Stimulated activated CD8-positive, alpha-beta memory T cell treated with anti-CD3 and anti-CD28 coated beads, Interleukin-2, amount 100 ng/mL, for 48 hours (primary cell): ENCODE data around the gene FGFBP3.

Experiments
- DNase-seq, 2 donors: peaks; one replicate each; pipeline ENCODE4 v3.0.0-alpha.2; 2020; ENCODE audit warnings: low read depth in 2 of 2

Gene FGFBP3

GRCh38 chr10:91909117-91909677, at the start of gene FGFBP3:
FGFBP3 (minus strand) TSS chr10:91909486; CDS start chr10:91908969, 517 bp downstream.
- no peak for DNase-seq

- no peak for DNase-seq
Observed at GRCh38 chr10:91957091-91957490, 47.8 kb upstream of the FGFBP3 start.

- no peak for DNase-seq
Observed at GRCh38 chr10:91955114-91955513, 45.8 kb upstream of the FGFBP3 start.

- DNase-seq: no peak
Observed at GRCh38 chr10:91953600-91954160, 44.4 kb upstream of the FGFBP3 start.

- no peak for DNase-seq
Observed at GRCh38 chr10:91944880-91945630, 35.8 kb upstream of the FGFBP3 start.

GRCh38 chr10:91941426-91941825, 32.1 kb upstream of the FGFBP3 start:
- DNase-seq: no peak

- no peak for DNase-seq
Observed at GRCh38 chr10:91939653-91940052, 30.4 kb upstream of the FGFBP3 start.

- no peak for DNase-seq
Observed at GRCh38 chr10:91935886-91936285, 26.6 kb upstream of the FGFBP3 start.

- DNase-seq: no peak
Observed at GRCh38 chr10:91932737-91933136, 23.5 kb upstream of the FGFBP3 start.

GRCh38 chr10:91931526-91932190, 22.4 kb upstream of the FGFBP3 start:
- no peak for DNase-seq

- no peak for DNase-seq
Observed at GRCh38 chr10:91930939-91931338, 21.7 kb upstream of the FGFBP3 start.

GRCh38 chr10:91925022-91925320, 15.7 kb upstream of the FGFBP3 start:
- no peak for DNase-seq

- DNase-seq: no peak
Observed at GRCh38 chr10:91924212-91925021, 15.1 kb upstream of the FGFBP3 start.

- DNase-seq: peak; percentile 81 to 87
Observed at GRCh38 chr10:91923371-91924211, 14.3 kb upstream of the FGFBP3 start, which contains the start of gene BTAF1. BTAF1 (plus strand) TSS chr10:91923770; CDS start chr10:91924077, 307 bp downstream.

- no peak for DNase-seq
Observed at GRCh38 chr10:91919651-91920050, 10.4 kb upstream of the FGFBP3 start.

- DNase-seq: no peak
Observed at GRCh38 chr10:91910467-91910866, 1.2 kb upstream of the FGFBP3 start.

- peak; percentile 54 to 65 for DNase-seq
Observed at GRCh38 chr10:91908337-91909116, 759 bp downstream of the FGFBP3 start.

- DNase-seq: no peak
Observed at GRCh38 chr10:91907914-91908336, 1.4 kb downstream of the FGFBP3 start.

- DNase-seq: no peak
Observed at GRCh38 chr10:91907033-91907594, 2.2 kb downstream of the FGFBP3 start.
